A549 (cell line): Measurements from ENCODE around the gene PELI2. TPM values are rescaled to one million over a fixed set of nuclear protein-coding genes. Genes with fewer than 3 reads are reported as not detected.
A peak's percentile ranks its signal among the peaks of the same experiment; 100 is the strongest.

ENCODE experiments used
- ATAC-seq, 2 experiments: fragments of 200-7000 bp in 1 of 2; fragments of >200 bp in 1 of 2; cut with Nextera tagmentation in 1 of 2; cut with Tn5 transposase in 1 of 2; 3 replicates each; pipeline versions ENCODE4 v1.8.0 to v1.9.1; 2018 to 2020; ENCODE audit warnings: mild to moderate bottlenecking in 1 of 2, moderate library complexity in 1 of 2
- CTCF ChIA-PET: fragments of 300-600 bp; sonication (Branson Sonifier 250); formaldehyde crosslinking; extraction: SDS; loops from one replicate; lab custom pipeline; 2021; ENCODE audit warnings: antibody characterized with exemption, inconsistent platforms; lab: Yijun Ruan, JAX
- POLR2A ChIA-PET: fragments of 350-600 bp; formaldehyde crosslinking; extraction: SDS; loops from one replicate; lab custom pipeline; 2021; ENCODE audit warnings: antibody characterized with exemption, inconsistent platforms; lab: Yijun Ruan, JAX
- DNase-seq, 2 experiments: peaks; one replicate each; pipeline versions ENCODE4 v3.0.0 to v3.0.0-alpha.2; 2011 to 2016; ENCODE audit warnings: low read depth in 1 of 2, low spot score in 1 of 2
- FAIRE-seq: peaks from 2 replicates; lab custom pipeline; 2011; peaks lifted over from hg19 to GRCh38; lab: Jason Lieb, UNC
- H3K27ac ChIP-seq, 2 experiments: fragments of >200 bp; sonication (Bioruptor Twin); formaldehyde crosslinking; 3 replicates each; pipeline ENCODE4 v1.5.1; 2016 to 2017
- H3K4me1 ChIP-seq: fragments of >200 bp; sonication (Bioruptor Twin); formaldehyde crosslinking; 3 replicates; pipeline ENCODE4 v1.6.1; 2016
- H3K4me2 ChIP-seq: fragments of >200 bp; sonication (Bioruptor Twin); formaldehyde crosslinking; 3 replicates; pipeline ENCODE4 v1.6.1; 2016
- H3K4me3 ChIP-seq: fragments of >200 bp; sonication (Bioruptor Twin); formaldehyde crosslinking; 3 replicates; pipeline ENCODE4 v1.5.1; 2016
- H3K9me3 ChIP-seq: fragments of >200 bp; sonication (Bioruptor Twin); formaldehyde crosslinking; 3 replicates; pipeline ENCODE4 v1.6.1; 2016
- EP300 ChIP-seq, 2 experiments: fragments of >200 bp; sonication (Bioruptor Twin); formaldehyde crosslinking; IDR thresholded peaks; 2 replicates in 1 of 2; 3 replicates in 1 of 2; pipeline ENCODE4 v1.6.1; 2016 to 2017
- FOSB ChIP-seq: fragments of 250-450 bp; sonication (Bioruptor Pico); IDR thresholded peaks from 2 replicates; pipeline ENCODE4 v1.5.0; 2020; ENCODE audit warnings: mild to moderate bottlenecking, moderate library complexity
- FOSL2 ChIP-seq, 2 experiments: fragments of 450-650 bp in 1 of 2; fragments of >200 bp in 1 of 2; sonication (Bioruptor Twin) in 1 of 2; formaldehyde crosslinking; IDR thresholded peaks; 2 replicates each; pipeline versions ENCODE4 v1.5.0 to v1.6.1; 2016 to 2020; ENCODE audit warnings: mild to moderate bottlenecking in 1 of 2, moderate library complexity in 1 of 2
- PHF8 ChIP-seq: fragments of 200-600 bp; sonication (generic); IDR thresholded peaks from 2 replicates; pipeline ENCODE4 v1.6.1; 2016; ENCODE audit warnings: low read depth, mild to moderate bottlenecking, antibody characterized with exemption, moderate library complexity, borderline replicate concordance
- RAD21 ChIP-seq, 2 experiments: fragments of >200 bp in 1 of 2; sonication (Bioruptor Twin) in 1 of 2; formaldehyde crosslinking in 1 of 2; IDR thresholded peaks in 1 of 2; conservative IDR thresholded peaks in 1 of 2; 2 replicates in 1 of 2; 3 replicates in 1 of 2; pipeline ENCODE4 v1.6.1; 2012 to 2018; ENCODE audit warnings: inconsistent platforms in 1 of 2
- RARB ChIP-seq: fragments of 250-450 bp; sonication (Bioruptor Pico); IDR thresholded peaks from 2 replicates; pipeline ENCODE4 v1.8.0; 2021; ENCODE audit warnings: mild to moderate bottlenecking, moderate library complexity
- ZC3H11A ChIP-seq: fragments of 450-650 bp; IDR thresholded peaks from 2 replicates; pipeline ENCODE4 v1.6.1; 2014; ENCODE audit warnings: antibody characterized with exemption, mild to moderate bottlenecking
- WGBS: methylation state at CpG from one replicate; pipeline ENCODE4 v1.1.6; 2017; ENCODE audit errors: missing lambda C conversion rate; 5-methylcytosine and 5-hydroxymethylcytosine counted together
- polyA plus RNA-seq, 4 experiments: library from polyadenylated mRNA; depleted of rRNA in 3 of 4; stranded (reverse); fragments of >200 nt; fragmentation: RNase III in 1 of 4; extraction: RNeasy Plus Mini Kit Qiagen cat#74134 plus additional on column Dnase treatment in 1 of 4; gene quantifications; 2 replicates in 3 of 4; 3 replicates in 1 of 4; pipeline ENCODE4 v1.2.3, GENCODE V29; 2011 to 2017
- TF ChIP-seq, protein P1 (sequence below): IDR thresholded peaks from 2 replicates; pipeline ENCODE4 v1.6.1; 2012
- TF ChIP-seq, protein P2 (sequence below): fragments of 250-450 bp; sonication (Bioruptor Pico); IDR thresholded peaks from 2 replicates; pipeline ENCODE4 v1.5.0; 2021; ENCODE audit warnings: mild to moderate bottlenecking, moderate library complexity, borderline replicate concordance
- TF ChIP-seq, protein P3 (sequence below): fragments of 450-650 bp; IDR thresholded peaks from 2 replicates; pipeline ENCODE4 v1.6.1; 2014; ENCODE audit warnings: antibody characterized with exemption
- TF ChIP-seq, protein P4 (sequence below): IDR thresholded peaks from 2 replicates; pipeline ENCODE4 v1.6.1; 2012
- TF ChIP-seq, protein P5 (sequence below): fragments of 200-600 bp; sonication (generic); IDR thresholded peaks from 2 replicates; pipeline ENCODE4 v1.6.1; 2016; ENCODE audit warnings: antibody characterized with exemption, mild to moderate bottlenecking, moderate library complexity

The PELI2 gene
- polyA plus RNA-seq, 2 of the 4 experiments (the other 2 are of a cell fraction), result 0.93 to 7.2 TPM

DNA sequence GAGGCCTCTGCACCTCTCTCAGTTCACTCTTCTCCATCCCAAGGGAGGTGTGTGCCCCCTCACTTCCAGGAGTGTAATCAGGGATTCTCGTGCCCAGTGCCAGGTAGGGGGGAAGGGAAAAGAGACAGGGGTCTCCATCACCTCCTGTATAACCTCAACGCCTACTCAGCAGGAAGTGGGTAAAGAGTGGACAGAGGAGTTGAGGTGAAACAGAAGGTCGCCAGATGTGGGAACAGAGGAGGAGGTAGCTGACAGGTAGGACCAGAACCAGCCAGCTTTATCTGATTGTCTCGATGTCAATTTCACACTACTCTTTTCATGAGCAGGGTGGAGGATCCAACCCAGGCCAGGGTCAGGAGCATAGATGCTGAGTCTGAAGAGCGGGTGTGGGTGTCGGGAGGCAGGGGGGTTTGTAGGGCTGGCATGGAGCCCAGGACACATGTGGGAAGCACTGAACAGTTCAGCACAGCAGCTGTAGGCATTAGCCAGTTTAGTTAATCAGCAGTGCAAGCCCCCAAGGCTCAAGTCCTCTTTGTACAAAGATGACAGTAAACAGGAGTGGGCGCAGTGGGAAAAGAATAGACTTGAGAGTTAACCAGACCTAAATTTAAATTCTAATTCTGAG is 213.5 kb downstream of the PELI2 start:
- Histone ChIP-seq H3K4me1 (peaks cover 10% of the 10 kb centered on the region), H3K4me3 (no peak overlapping the region), H3K27ac (0 out of 6 replicates have a peak overlapping the region, but pooled peaks of 1 of the 2 experiments have one; percentile 19), H3K9me3 (no peaks in the 10 kb centered on the region), H3K4me2 (no peak overlapping the region)
- no peak for FAIRE-seq
- ChIA-PET CTCF (no interaction called here), POLR2A (no interaction called here)
- TF ChIP-seq, protein P1, sequence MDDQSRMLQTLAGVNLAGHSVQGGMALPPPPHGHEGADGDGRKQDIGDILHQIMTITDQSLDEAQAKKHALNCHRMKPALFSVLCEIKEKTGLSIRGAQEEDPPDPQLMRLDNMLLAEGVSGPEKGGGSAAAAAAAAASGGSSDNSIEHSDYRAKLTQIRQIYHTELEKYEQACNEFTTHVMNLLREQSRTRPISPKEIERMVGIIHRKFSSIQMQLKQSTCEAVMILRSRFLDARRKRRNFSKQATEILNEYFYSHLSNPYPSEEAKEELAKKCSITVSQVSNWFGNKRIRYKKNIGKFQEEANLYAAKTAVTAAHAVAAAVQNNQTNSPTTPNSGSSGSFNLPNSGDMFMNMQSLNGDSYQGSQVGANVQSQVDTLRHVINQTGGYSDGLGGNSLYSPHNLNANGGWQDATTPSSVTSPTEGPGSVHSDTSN, result no peak
- TF ChIP-seq, protein P2, sequence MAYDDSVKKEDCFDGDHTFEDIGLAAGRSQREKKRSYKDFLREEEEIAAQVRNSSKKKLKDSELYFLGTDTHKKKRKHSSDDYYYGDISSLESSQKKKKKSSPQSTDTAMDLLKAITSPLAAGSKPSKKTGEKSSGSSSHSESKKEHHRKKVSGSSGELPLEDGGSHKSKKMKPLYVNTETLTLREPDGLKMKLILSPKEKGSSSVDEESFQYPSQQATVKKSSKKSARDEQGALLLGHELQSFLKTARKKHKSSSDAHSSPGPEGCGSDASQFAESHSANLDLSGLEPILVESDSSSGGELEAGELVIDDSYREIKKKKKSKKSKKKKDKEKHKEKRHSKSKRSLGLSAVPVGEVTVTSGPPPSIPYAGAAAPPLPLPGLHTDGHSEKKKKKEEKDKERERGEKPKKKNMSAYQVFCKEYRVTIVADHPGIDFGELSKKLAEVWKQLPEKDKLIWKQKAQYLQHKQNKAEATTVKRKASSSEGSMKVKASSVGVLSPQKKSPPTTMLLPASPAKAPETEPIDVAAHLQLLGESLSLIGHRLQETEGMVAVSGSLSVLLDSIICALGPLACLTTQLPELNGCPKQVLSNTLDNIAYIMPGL (CRISPR knock-in tag), result no peak
- TF ChIP-seq EP300 (IDR thresholded peaks at IDR 0.05), result no peak
- TF ChIP-seq, protein P3, sequence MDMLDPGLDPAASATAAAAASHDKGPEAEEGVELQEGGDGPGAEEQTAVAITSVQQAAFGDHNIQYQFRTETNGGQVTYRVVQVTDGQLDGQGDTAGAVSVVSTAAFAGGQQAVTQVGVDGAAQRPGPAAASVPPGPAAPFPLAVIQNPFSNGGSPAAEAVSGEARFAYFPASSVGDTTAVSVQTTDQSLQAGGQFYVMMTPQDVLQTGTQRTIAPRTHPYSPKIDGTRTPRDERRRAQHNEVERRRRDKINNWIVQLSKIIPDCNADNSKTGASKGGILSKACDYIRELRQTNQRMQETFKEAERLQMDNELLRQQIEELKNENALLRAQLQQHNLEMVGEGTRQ, result no peak
- TF ChIP-seq PHF8, result no peak
- TF ChIP-seq ZC3H11A, result no peak
- TF ChIP-seq FOSL2 (IDR thresholded peaks at IDR 0.05), result no peak
- no peak for TF ChIP-seq FOSL2 (CRISPR knock-in tag; IDR thresholded peaks at IDR 0.05)
- TF ChIP-seq RAD21 (conservative IDR thresholded peaks at IDR 0.05 in 1 of 2, IDR thresholded peaks at IDR 0.05 in 1 of 2), result no peak
- TF ChIP-seq RARB, result no peak
- DNase-seq, result no peak
- ATAC-seq, result no peak
- WGBS, result 85% methylated on average over 7 of the region's 7 CpGs

DNA sequence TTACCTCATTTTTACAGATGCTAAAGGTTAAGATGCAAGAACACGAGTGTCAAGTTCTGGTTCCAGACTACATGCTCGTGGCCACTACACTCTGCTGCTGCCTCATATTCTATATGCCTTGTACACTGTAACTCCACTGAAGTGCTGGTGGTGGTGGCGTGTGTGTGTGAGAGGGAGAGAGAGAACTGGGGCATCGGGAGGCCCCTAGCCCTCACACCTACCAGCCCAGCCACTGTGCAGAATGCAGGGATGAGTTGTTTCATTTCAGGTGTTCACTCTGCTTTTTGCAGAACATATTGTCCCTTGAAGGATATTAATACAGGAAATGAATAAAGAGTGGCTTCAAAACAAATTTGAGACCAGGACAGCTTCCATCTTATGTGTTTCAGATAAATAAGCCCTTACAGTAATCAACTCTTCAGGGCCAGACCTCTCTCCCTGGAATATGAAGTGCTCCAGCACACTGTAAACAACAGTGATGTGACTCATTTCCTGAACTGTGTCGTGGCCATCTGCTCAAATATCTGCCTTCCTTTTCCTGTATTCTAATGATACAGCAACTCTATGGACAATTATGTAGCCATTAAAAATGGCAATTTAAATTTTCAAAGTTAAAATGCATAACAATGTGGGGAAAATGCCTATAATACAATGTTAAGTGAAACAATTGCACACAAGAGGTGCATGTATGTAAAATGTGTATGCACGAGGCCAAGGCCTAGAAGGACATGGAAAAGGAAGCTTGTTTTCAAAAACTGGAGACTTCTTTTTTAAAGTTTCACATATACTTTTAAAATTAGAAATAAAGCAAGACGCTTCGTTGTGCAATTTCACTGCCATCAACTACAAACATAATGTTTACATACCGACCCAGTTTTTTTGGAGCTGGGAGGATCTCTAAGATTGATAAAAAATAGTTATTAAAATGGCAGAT is 215.4 kb downstream of the PELI2 start:
- Histone ChIP-seq H3K4me3 (no peak overlapping the region), H3K4me1 (peaks cover 10% of the 10 kb centered on the region), H3K4me2 (peak overlapping the region; percentile 24; the same call in 2 of the 3 replicates), H3K27ac (peak overlapping the region; percentile 55 to 79), H3K9me3 (no peaks in the 10 kb centered on the region)
- FAIRE-seq (no peak), DNase-seq (peak; percentile 30 to 77), ATAC-seq (peak; percentile 87 to 93; a peak in 5 of 6 replicates)
- ChIA-PET CTCF (interaction anchor here (0.7 kb wide), 1 partner anchor 108 kb away, joined by 3 read pairs; no protein-coding TSS in a partner anchor), POLR2A (no interaction called here)
- TF ChIP-seq FOSB (CRISPR knock-in tag) (no peak), FOSL2 (IDR thresholded peaks at IDR 0.05) (no peak), FOSL2 (CRISPR knock-in tag; IDR thresholded peaks at IDR 0.05) (peak; percentile 72)
- TF ChIP-seq, protein P4, sequence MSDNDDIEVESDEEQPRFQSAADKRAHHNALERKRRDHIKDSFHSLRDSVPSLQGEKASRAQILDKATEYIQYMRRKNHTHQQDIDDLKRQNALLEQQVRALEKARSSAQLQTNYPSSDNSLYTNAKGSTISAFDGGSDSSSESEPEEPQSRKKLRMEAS, result peak; percentile 44; the same call in 1 of the 2 replicates
- TF ChIP-seq, protein P5, sequence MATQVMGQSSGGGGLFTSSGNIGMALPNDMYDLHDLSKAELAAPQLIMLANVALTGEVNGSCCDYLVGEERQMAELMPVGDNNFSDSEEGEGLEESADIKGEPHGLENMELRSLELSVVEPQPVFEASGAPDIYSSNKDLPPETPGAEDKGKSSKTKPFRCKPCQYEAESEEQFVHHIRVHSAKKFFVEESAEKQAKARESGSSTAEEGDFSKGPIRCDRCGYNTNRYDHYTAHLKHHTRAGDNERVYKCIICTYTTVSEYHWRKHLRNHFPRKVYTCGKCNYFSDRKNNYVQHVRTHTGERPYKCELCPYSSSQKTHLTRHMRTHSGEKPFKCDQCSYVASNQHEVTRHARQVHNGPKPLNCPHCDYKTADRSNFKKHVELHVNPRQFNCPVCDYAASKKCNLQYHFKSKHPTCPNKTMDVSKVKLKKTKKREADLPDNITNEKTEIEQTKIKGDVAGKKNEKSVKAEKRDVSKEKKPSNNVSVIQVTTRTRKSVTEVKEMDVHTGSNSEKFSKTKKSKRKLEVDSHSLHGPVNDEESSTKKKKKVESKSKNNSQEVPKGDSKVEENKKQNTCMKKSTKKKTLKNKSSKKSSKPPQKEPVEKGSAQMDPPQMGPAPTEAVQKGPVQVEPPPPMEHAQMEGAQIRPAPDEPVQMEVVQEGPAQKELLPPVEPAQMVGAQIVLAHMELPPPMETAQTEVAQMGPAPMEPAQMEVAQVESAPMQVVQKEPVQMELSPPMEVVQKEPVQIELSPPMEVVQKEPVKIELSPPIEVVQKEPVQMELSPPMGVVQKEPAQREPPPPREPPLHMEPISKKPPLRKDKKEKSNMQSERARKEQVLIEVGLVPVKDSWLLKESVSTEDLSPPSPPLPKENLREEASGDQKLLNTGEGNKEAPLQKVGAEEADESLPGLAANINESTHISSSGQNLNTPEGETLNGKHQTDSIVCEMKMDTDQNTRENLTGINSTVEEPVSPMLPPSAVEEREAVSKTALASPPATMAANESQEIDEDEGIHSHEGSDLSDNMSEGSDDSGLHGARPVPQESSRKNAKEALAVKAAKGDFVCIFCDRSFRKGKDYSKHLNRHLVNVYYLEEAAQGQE, result no peak
- WGBS, result 77% methylated on average over 9 of the region's 9 CpGs
